Progenitor cell of endocrine pancreas (in vitro differentiated cells): ENCODE data around the gene AMN. TPM values are rescaled to one million over a fixed set of nuclear protein-coding genes. Genes with fewer than 3 reads are reported as not detected.

Experiments
- DNase-seq: peaks from one replicate; pipeline ENCODE4 v3.0.0; 2021; ENCODE audit warnings: low spot score; ENCODE audit not compliant: unreplicated experiment
- H3K27ac Mint-ChIP-seq: 2 replicates; pipeline ENCODE4 v1.8.0; 2021; ENCODE audit warnings: mild to moderate bottlenecking, moderate library complexity, mixed read lengths
- H3K27me3 Mint-ChIP-seq: 2 replicates; pipeline ENCODE4 v1.8.0; 2021; ENCODE audit warnings: mixed read lengths
- H3K36me3 Mint-ChIP-seq: 2 replicates; pipeline ENCODE4 v1.8.0; 2022; ENCODE audit warnings: mixed read lengths; ENCODE audit not compliant: insufficient read depth
- H3K4me1 Mint-ChIP-seq: 2 replicates; pipeline ENCODE4 v1.8.0; 2021; ENCODE audit warnings: low read depth, mixed read lengths
- H3K4me3 Mint-ChIP-seq: 2 replicates; pipeline ENCODE4 v1.8.0; 2021; ENCODE audit warnings: low read depth, mild to moderate bottlenecking, moderate library complexity, mixed read lengths
- H3K9me3 Mint-ChIP-seq: 2 replicates; pipeline ENCODE4 v1.8.0; 2021; ENCODE audit warnings: low read depth, mixed read lengths
- total RNA-seq: library from RNA; stranded (reverse); gene quantifications from 2 replicates; pipeline ENCODE4 v1.2.1, GENCODE V29; 2021
- TF ChIP-seq, protein P1 (sequence below): fragments of 200-600 bp; sonication (generic); IDR thresholded peaks from one replicate; pipeline ENCODE4 v1.5.0; 2021; ENCODE audit warnings: antibody characterized with exemption, mild to moderate bottlenecking; ENCODE audit not compliant: unreplicated experiment

The AMN gene
- total RNA-seq, 1 donor from 2014 or later = 2.5 TPM

DNA sequence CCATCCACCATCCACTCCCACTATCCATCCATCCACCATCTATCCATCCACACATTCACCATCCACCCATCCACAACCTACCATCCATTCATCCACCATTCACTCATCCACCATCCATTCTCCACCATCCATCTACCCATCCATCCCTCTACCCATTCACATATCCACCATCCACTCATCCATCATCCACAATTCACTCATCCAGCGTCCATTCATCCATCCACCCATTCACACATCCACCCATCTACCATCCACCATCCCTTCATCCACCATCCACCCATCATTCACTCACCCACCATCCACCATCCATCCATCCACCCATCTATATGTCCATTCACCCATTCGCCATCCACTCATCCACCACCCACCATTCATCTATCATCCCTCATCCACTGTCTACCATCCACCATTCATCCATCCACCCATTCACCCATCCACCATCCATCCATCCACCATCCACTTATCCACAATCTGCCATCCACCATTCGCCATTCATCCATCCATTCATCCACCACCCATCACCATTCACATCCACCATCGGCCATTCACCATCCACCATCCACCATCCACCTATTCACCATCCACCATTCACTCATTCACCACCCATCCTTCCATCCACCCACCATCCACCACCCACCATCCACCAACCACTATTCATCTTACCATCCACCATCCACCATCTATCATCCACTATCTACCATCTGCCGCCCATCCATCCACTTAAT is 2.0 kb upstream of the AMN start:
- H3K4me3 Mint-ChIP-seq = no peak overlapping the region
- no peaks in the 10 kb centered on the region for H3K27me3 Mint-ChIP-seq
- no peaks in the 10 kb centered on the region for H3K36me3 Mint-ChIP-seq
- H3K27ac Mint-ChIP-seq = no peak overlapping the region
- TF ChIP-seq, protein P1, sequence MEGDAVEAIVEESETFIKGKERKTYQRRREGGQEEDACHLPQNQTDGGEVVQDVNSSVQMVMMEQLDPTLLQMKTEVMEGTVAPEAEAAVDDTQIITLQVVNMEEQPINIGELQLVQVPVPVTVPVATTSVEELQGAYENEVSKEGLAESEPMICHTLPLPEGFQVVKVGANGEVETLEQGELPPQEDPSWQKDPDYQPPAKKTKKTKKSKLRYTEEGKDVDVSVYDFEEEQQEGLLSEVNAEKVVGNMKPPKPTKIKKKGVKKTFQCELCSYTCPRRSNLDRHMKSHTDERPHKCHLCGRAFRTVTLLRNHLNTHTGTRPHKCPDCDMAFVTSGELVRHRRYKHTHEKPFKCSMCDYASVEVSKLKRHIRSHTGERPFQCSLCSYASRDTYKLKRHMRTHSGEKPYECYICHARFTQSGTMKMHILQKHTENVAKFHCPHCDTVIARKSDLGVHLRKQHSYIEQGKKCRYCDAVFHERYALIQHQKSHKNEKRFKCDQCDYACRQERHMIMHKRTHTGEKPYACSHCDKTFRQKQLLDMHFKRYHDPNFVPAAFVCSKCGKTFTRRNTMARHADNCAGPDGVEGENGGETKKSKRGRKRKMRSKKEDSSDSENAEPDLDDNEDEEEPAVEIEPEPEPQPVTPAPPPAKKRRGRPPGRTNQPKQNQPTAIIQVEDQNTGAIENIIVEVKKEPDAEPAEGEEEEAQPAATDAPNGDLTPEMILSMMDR = no peak
- no peaks in the 10 kb centered on the region for H3K9me3 Mint-ChIP-seq
- no peaks in the 10 kb centered on the region for H3K4me1 Mint-ChIP-seq
- no peak for DNase-seq

DNA sequence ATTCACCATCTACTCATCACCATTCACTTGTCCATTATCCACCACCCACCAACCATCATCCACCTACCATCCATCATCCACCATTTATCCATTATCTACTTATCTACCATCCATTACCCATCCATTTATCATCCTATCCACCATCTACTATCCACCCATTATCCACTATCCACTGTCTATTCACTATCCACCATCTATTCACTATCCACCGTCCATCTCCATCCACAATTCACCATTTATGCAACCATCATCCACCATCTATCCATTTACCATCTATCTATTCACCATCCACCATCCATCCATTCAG is 1.5 kb upstream of the AMN start:
- H3K27me3 Mint-ChIP-seq = peaks cover 5% of the 10 kb centered on the region
- TF ChIP-seq, protein P1 = no peak
- no peak for DNase-seq
- H3K36me3 Mint-ChIP-seq = no peaks in the 10 kb centered on the region
- no peaks in the 10 kb centered on the region for H3K4me1 Mint-ChIP-seq
- H3K4me3 Mint-ChIP-seq = no peak overlapping the region
- no peak overlapping the region for H3K27ac Mint-ChIP-seq
- H3K9me3 Mint-ChIP-seq = no peaks in the 10 kb centered on the region

DNA sequence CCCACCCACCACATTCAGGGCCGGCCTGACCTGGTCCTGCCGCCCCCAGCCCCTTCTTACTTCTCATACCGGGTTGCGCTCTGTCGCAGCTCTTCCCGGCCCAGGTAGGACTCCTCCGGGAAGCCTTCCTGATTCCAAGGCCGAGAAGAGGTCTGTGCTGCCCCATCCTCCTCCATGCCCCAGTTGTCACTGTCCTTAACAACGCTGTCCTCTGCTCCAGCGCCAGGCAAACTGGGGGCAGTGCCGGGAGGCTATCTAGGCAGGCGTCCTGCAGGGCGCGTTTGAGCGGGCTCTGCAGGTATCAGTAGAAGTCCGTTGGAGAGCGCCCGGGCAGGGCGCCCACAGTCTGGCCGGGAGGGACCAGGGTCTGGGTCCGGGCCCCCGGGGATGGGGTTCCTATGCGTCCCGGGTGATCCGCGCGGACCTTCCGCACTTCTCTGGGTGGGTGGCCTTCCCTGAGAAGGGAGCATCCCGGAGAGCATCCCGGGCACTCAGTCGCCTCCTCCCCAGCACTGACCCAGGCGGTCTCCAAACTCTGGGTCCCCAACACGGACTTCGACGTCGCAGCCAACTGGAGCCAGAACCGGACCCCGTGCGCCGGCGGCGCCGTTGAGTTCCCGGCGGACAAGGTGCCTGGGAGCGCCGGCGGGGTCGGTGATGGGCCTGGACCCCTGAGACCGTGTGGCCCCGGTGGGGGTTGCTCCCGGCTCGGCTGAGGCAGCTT is 900 bp downstream of the AMN start:
- DNase-seq = no peak
- H3K4me3 Mint-ChIP-seq = peak overlapping the region; percentile 40
- TF ChIP-seq, protein P1 = no peak
- peaks cover 18% of the 10 kb centered on the region for H3K27me3 Mint-ChIP-seq
- H3K9me3 Mint-ChIP-seq = no peaks in the 10 kb centered on the region
- no peaks in the 10 kb centered on the region for H3K4me1 Mint-ChIP-seq
- H3K27ac Mint-ChIP-seq = no peak overlapping the region
- no peaks in the 10 kb centered on the region for H3K36me3 Mint-ChIP-seq

DNA sequence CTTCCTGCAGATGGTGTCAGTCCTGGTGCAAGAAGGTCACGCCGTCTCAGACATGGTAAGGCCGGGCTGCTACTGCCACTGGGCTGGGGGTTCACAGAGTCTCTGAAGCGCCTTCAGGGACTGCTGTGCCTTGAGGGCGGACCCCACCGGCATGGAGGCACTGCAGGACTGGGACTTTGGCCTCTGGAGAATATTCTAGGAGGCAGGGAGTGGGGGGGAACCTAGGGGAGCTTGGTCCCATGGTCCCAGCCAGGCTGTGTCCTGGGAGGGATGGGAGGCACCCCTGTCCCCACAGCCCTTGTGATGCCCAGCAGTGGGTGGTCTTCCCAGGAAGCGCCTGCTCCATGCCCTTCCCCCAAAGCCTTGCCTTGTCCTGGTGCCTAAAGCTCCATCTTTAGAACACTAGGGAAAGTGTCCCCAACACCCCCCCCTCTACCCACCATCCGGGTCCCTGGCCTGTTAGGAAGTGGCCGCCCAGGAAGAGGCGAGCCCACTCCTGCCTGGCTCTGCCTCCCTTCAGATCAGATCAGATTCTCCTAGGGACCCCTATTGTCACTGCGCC is 1.5 kb downstream of the AMN start:
- no peak overlapping the region for H3K27ac Mint-ChIP-seq
- TF ChIP-seq, protein P1 = no peak
- H3K4me1 Mint-ChIP-seq = no peaks in the 10 kb centered on the region
- H3K9me3 Mint-ChIP-seq = no peaks in the 10 kb centered on the region
- no peaks in the 10 kb centered on the region for H3K36me3 Mint-ChIP-seq
- DNase-seq = no peak
- H3K4me3 Mint-ChIP-seq = no peak overlapping the region
- H3K27me3 Mint-ChIP-seq = peaks cover 18% of the 10 kb centered on the region

DNA sequence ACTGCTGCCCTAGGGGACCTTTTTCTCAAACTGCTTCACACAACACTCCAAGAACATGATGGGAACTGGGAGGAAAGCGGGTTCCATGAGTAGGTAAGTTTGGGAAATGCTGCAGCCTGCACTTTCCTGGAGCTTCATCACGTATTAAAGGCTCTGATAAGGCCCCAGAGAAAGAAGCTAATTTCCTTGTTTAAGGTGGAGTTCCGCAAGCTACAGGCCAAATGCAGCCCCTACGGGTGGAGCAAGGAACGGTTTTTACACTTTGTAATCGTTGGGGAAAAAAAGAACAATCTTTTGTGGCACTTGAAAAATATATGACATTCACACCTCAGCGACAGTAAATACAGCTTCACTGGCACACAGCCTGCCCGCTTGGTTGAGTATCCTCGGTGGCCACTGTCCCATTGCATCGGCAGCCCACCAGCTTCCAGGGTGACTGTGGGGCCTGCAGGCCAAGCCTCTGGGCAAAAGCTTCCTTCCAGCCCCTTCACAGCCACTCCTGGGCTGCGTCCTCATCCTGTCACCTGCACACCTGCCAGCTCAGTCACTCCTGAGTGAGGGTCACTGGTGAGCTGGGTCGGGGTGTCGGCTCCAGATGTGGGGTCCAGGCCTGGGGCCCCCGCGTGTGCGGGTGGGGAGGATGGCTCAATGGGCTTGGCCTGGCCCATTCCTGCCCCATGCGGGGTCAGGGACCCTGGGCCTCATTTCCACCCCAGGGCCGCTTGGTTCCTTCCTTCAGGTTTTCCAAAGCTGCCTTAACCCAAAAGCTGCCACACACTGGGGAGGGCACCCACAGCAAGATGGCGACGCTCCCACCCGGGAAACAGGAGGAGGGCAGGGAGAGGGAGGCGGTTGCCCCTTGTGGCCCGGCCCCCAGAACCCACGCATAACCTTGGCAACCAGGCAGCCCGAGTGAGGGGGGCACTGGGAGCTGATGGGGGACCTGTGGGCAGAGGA is 2.4 kb downstream of the AMN start:
- Mint-ChIP-seq H3K4me3 (no peak overlapping the region), H3K4me1 (no peaks in the 10 kb centered on the region), H3K36me3 (no peaks in the 10 kb centered on the region), H3K9me3 (no peaks in the 10 kb centered on the region), H3K27ac (no peak overlapping the region), H3K27me3 (peaks cover 18% of the 10 kb centered on the region)
- DNase-seq = no peak
- TF ChIP-seq, protein P1 = peak; percentile 22
